ENCODE data around the gene CRISPLD2.

The CRISPLD2 gene

GRCh38 chr16:84952335-84953189 is 132.8 kb downstream of the CRISPLD2 start:
- ChIA-PET CTCF (interaction anchor here (0.6 to 4.1 kb wide), 13 partner anchors 10 to 326 kb away, joined by 3 to 32 read pairs (median 4); no protein-coding TSS in a partner anchor), POLR2A (no interaction called here)
- TF ChIP-seq FOXM1 (IDR thresholded peaks at IDR 0.05; ENCODE audit: borderline replicate concordance) (no peak), BHLHE40 (IDR thresholded peaks at IDR 0.05; ENCODE audit: borderline replicate concordance) (no peak), ARNT (IDR thresholded peaks at IDR 0.05) (no peak), PKNOX1 (IDR thresholded peaks at IDR 0.05) (no peak), ELF4 (IDR thresholded peaks at IDR 0.05) (no peak), L3MBTL2 (conservative IDR thresholded peaks at IDR 0.05) (no peak), NFRKB (IDR thresholded peaks at IDR 0.05) (no peak), FOXA1 (IDR thresholded peaks at IDR 0.05) (no peak), HDGF (IDR thresholded peaks at IDR 0.05; ENCODE audit: borderline replicate concordance) (no peak), ZNF384 (IDR thresholded peaks at IDR 0.05) (no peak), SP1 (IDR thresholded peaks at IDR 0.05) (no peak), TARDBP (IDR thresholded peaks at IDR 0.05) (no peak), CTBP1 (IDR thresholded peaks at IDR 0.05; ENCODE audit: borderline replicate concordance) (no peak), SUZ12 (IDR thresholded peaks at IDR 0.05) (no peak)
- peak; percentile 87 for DNase-seq (ENCODE audit: extremely low spot score)

GRCh38 chr16:84953190-84953746 is 133.5 kb downstream of the CRISPLD2 start:
- ChIA-PET POLR2A (no interaction called here), CTCF (interaction anchor here (0.6 to 4.1 kb wide), 8 partner anchors 10 to 327 kb away, joined by 3 to 32 read pairs (median 9); no protein-coding TSS in a partner anchor)
- DNase-seq (ENCODE audit: extremely low spot score), result no peak
- TF ChIP-seq HDGF (IDR thresholded peaks at IDR 0.05; ENCODE audit: borderline replicate concordance) (no peak), SP1 (IDR thresholded peaks at IDR 0.05) (no peak), LEF1 (IDR thresholded peaks at IDR 0.05; ENCODE audit: borderline replicate concordance) (no peak), SUZ12 (IDR thresholded peaks at IDR 0.05) (no peak), ELF4 (IDR thresholded peaks at IDR 0.05) (no peak), BHLHE40 (IDR thresholded peaks at IDR 0.05; ENCODE audit: borderline replicate concordance) (no peak), ARNT (IDR thresholded peaks at IDR 0.05) (no peak), FOXM1 (IDR thresholded peaks at IDR 0.05; ENCODE audit: borderline replicate concordance) (no peak), ZNF384 (IDR thresholded peaks at IDR 0.05) (no peak), FOXA1 (IDR thresholded peaks at IDR 0.05) (no peak), TARDBP (IDR thresholded peaks at IDR 0.05) (no peak)

- no peak for TF ChIP-seq LEF1 (IDR thresholded peaks at IDR 0.05; ENCODE audit: borderline replicate concordance)
- TF ChIP-seq L3MBTL2 (conservative IDR thresholded peaks at IDR 0.05), result no peak
- TF ChIP-seq ELF4 (IDR thresholded peaks at IDR 0.05), result no peak
- TF ChIP-seq PKNOX1 (IDR thresholded peaks at IDR 0.05), result no peak
- no peak for TF ChIP-seq ZNF384 (IDR thresholded peaks at IDR 0.05)
- no peak for TF ChIP-seq SP1 (IDR thresholded peaks at IDR 0.05)
- no peak for TF ChIP-seq FOXK2 (IDR thresholded peaks at IDR 0.05)
- no peak for TF ChIP-seq FOXM1 (IDR thresholded peaks at IDR 0.05; ENCODE audit: borderline replicate concordance)
- TF ChIP-seq SUZ12 (IDR thresholded peaks at IDR 0.05), result no peak
- no peak for TF ChIP-seq NFRKB (IDR thresholded peaks at IDR 0.05)
- TF ChIP-seq BHLHE40 (IDR thresholded peaks at IDR 0.05; ENCODE audit: borderline replicate concordance), result no peak
- DNase-seq (ENCODE audit: extremely low spot score), result no peak
- ChIA-PET CTCF (interaction anchor here (1.0 kb wide), 1 partner anchor 15 kb away, joined by 4 read pairs; no protein-coding TSS in a partner anchor), POLR2A (no interaction called here)
These were observed 135.6 kb downstream of the CRISPLD2 start for GRCh38 chr16:84955427-84955826.

GRCh38 chr16:84957192-84957591 is 137.4 kb downstream of the CRISPLD2 start:
- POLR2A ChIA-PET, result no interaction called here
- TF ChIP-seq FOXK2 (IDR thresholded peaks at IDR 0.05) (no peak), ELF4 (IDR thresholded peaks at IDR 0.05) (no peak), CTBP1 (IDR thresholded peaks at IDR 0.05; ENCODE audit: borderline replicate concordance) (no peak), PKNOX1 (IDR thresholded peaks at IDR 0.05) (no peak), LEF1 (IDR thresholded peaks at IDR 0.05; ENCODE audit: borderline replicate concordance) (no peak), HDGF (IDR thresholded peaks at IDR 0.05; ENCODE audit: borderline replicate concordance) (no peak), FOXM1 (IDR thresholded peaks at IDR 0.05; ENCODE audit: borderline replicate concordance) (no peak), SP1 (IDR thresholded peaks at IDR 0.05) (no peak), TARDBP (IDR thresholded peaks at IDR 0.05) (no peak), SUZ12 (IDR thresholded peaks at IDR 0.05) (no peak), NFRKB (IDR thresholded peaks at IDR 0.05) (no peak), FOXA1 (IDR thresholded peaks at IDR 0.05) (no peak), ARNT (IDR thresholded peaks at IDR 0.05) (no peak), BHLHE40 (IDR thresholded peaks at IDR 0.05; ENCODE audit: borderline replicate concordance) (no peak), L3MBTL2 (conservative IDR thresholded peaks at IDR 0.05) (no peak), ZNF384 (IDR thresholded peaks at IDR 0.05) (no peak)
- no peak for DNase-seq (ENCODE audit: extremely low spot score)
- CTCF ChIA-PET, result no interaction called here

- TF ChIP-seq PKNOX1 (IDR thresholded peaks at IDR 0.05) (no peak; the same call in 1 of the 2 replicates), CTBP1 (IDR thresholded peaks at IDR 0.05; ENCODE audit: borderline replicate concordance) (no peak), ARNT (IDR thresholded peaks at IDR 0.05) (no peak), FOXA1 (IDR thresholded peaks at IDR 0.05) (no peak)
- POLR2A ChIA-PET, result interaction anchor here (0.6 kb wide), 1 partner anchor 17 kb away, joined by 3 read pairs; no protein-coding TSS in a partner anchor
- CTCF ChIA-PET, result no interaction called here
- DNase-seq (ENCODE audit: extremely low spot score), result no peak
These were observed 138.0 kb downstream of the CRISPLD2 start for GRCh38 chr16:84957792-84958191.
